DND-41 (cell line): Measurements from ENCODE around the gene NCOA5.

Source experiments
- ATAC-seq: fragments of 200-7000 bp; cut with Tn5 transposase; 3 replicates; pipeline ENCODE4 v1.9.1; 2021; ENCODE audit warnings: low read depth; ENCODE audit not compliant: insufficient read depth
- DNase-seq: peaks from one replicate; pipeline ENCODE4 v3.0.0-alpha.2; 2020
- H2AFZ ChIP-seq: 2 replicates; pipeline ENCODE4 v1.6.0; 2012; ENCODE audit warnings: low read depth, low read length
- H3K27ac ChIP-seq: 2 replicates; pipeline ENCODE4 v1.5.1; 2012; ENCODE audit warnings: low read length, inconsistent platforms
- H3K27me3 ChIP-seq: fragments of 200-600 bp; sonication (generic); 2 replicates; pipeline ENCODE4 v1.6.0; 2012; ENCODE audit warnings: low read length, mild to moderate bottlenecking, inconsistent platforms; ENCODE audit not compliant: insufficient read depth, poor library complexity
- H3K36me3 ChIP-seq: 2 replicates; pipeline ENCODE4 v1.5.1; 2012; ENCODE audit warnings: low read length, inconsistent platforms; ENCODE audit not compliant: insufficient read depth
- H3K4me1 ChIP-seq: 2 replicates; pipeline ENCODE4 v1.5.1; 2012; ENCODE audit warnings: mild to moderate bottlenecking, low read length; ENCODE audit not compliant: insufficient read depth
- H3K4me2 ChIP-seq: 2 replicates; pipeline ENCODE4 v1.6.0; 2012; ENCODE audit warnings: mild to moderate bottlenecking, moderate library complexity, low read length, inconsistent platforms; ENCODE audit not compliant: insufficient read depth
- H3K4me3 ChIP-seq, 2 experiments: fragments of 200-600 bp in 1 of 2; shearing (Covaris generic) in 1 of 2; 2 replicates each; pipeline ENCODE4 v1.5.1; 2012 to 2016; ENCODE audit warnings: inconsistent platforms in 2 of 2, low read length in 2 of 2, mild to moderate bottlenecking in 2 of 2, low read depth in 1 of 2, moderate library complexity in 1 of 2
- H3K79me2 ChIP-seq: 2 replicates; pipeline ENCODE4 v1.6.0; 2012; ENCODE audit warnings: low read length, inconsistent platforms; ENCODE audit not compliant: insufficient read depth
- H3K9ac ChIP-seq: 2 replicates; pipeline ENCODE4 v1.6.0; 2012; ENCODE audit warnings: low read depth, mild to moderate bottlenecking, inconsistent platforms, low read length, moderate library complexity
- H3K9me3 ChIP-seq: 2 replicates; pipeline ENCODE4 v1.5.1; 2012; ENCODE audit warnings: low read length, moderate library complexity, mild to moderate bottlenecking, inconsistent platforms; ENCODE audit not compliant: insufficient read depth, severe bottlenecking
- H4K20me1 ChIP-seq: 2 replicates; pipeline ENCODE4 v1.6.0; 2012; ENCODE audit warnings: low read length; ENCODE audit not compliant: insufficient read depth
- CTCF ChIP-seq: IDR thresholded peaks from 2 replicates; pipeline ENCODE4 v1.5.1; 2012; ENCODE audit warnings: borderline replicate concordance, low read length, moderate library complexity, mild to moderate bottlenecking; ENCODE audit not compliant: poor library complexity, severe bottlenecking; ENCODE audit errors: extremely low read depth
- EZH2 ChIP-seq: IDR thresholded peaks from 3 replicates; pipeline ENCODE4 v1.6.1; 2012; ENCODE audit warnings: borderline replicate concordance, low read depth, mild to moderate bottlenecking, moderate library complexity, low read length, inconsistent platforms; ENCODE audit not compliant: severe bottlenecking

The NCOA5 gene

GRCh38 chr20:46050444-46050843 lies 39.3 kb downstream of the NCOA5 start:
- H2AFZ ChIP-seq: no peak overlapping the region

DNA sequence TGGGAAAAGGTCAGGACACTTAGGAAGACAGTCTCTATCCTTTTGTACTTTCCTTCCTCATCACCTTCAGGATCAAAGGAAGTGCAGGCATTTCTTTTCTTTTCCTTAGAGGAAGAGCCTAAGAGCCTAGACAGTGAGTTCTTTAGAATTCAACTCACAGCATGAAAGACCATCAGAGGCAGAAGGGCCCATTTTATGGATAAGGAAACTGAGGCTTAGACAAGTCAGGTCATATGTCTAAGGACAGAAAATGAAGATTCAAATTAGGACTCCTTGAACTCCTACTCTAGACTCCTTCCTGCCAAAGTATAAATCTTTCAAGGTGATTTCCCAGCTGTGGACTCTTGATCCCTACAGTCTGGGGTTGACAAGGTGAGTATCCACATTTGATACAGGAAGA lies 39.9 kb downstream of the NCOA5 start:
- Histone ChIP-seq H3K4me1 (no peaks in the 10 kb centered on the region), H3K4me2 (no peak overlapping the region), H4K20me1 (peaks cover 42% of the 10 kb centered on the region), H2AFZ (no peak overlapping the region), H3K27me3 (no peaks in the 10 kb centered on the region), H3K9me3 (no peaks in the 10 kb centered on the region), H3K36me3 (no peaks in the 10 kb centered on the region), H3K79me2 (no peaks in the 10 kb centered on the region), H3K9ac (no peak overlapping the region), H3K27ac (no peak overlapping the region), H3K4me3 (no peak overlapping the region)
- ATAC-seq: no peak
- TF ChIP-seq CTCF: no peak
- no peak for TF ChIP-seq EZH2
- DNase-seq: no peak

More at GRCh38 chr20:46050444-46050843, 39.3 kb downstream of the NCOA5 start:
- Histone ChIP-seq H3K36me3 (no peaks in the 10 kb centered on the region), H3K27me3 (no peaks in the 10 kb centered on the region), H4K20me1 (peaks cover 42% of the 10 kb centered on the region), H3K79me2 (no peaks in the 10 kb centered on the region), H3K9me3 (no peaks in the 10 kb centered on the region), H3K4me2 (no peak overlapping the region), H3K9ac (no peak overlapping the region), H3K27ac (no peak overlapping the region), H3K4me1 (no peaks in the 10 kb centered on the region), H3K4me3 (no peak overlapping the region)
- ATAC-seq: no peak
- TF ChIP-seq CTCF (no peak), EZH2 (no peak)
- DNase-seq: no peak

- no peaks in the 10 kb centered on the region for H3K27me3 ChIP-seq
- H3K36me3 ChIP-seq: no peaks in the 10 kb centered on the region
- no peaks in the 10 kb centered on the region for H3K4me1 ChIP-seq
- H3K9ac ChIP-seq: no peak overlapping the region
- H3K9me3 ChIP-seq: no peaks in the 10 kb centered on the region
- H2AFZ ChIP-seq: no peak overlapping the region
- no peak overlapping the region for H3K4me3 ChIP-seq
- TF ChIP-seq EZH2: no peak
- TF ChIP-seq CTCF: no peak
- H3K27ac ChIP-seq: no peak overlapping the region
- H4K20me1 ChIP-seq: peaks cover 37% of the 10 kb centered on the region
- H3K4me2 ChIP-seq: no peak overlapping the region
- no peaks in the 10 kb centered on the region for H3K79me2 ChIP-seq
- ATAC-seq (no peak), DNase-seq (no peak)
Observed at GRCh38 chr20:46049190-46049589, 40.6 kb downstream of the NCOA5 start.

- Histone ChIP-seq H3K27ac (no peak overlapping the region), H2AFZ (no peak overlapping the region), H3K36me3 (no peaks in the 10 kb centered on the region), H3K4me2 (no peak overlapping the region), H3K79me2 (no peaks in the 10 kb centered on the region), H3K4me1 (no peaks in the 10 kb centered on the region), H3K9ac (no peak overlapping the region), H4K20me1 (peaks cover 39% of the 10 kb centered on the region), H3K27me3 (no peaks in the 10 kb centered on the region), H3K4me3 (no peak overlapping the region), H3K9me3 (no peaks in the 10 kb centered on the region)
- TF ChIP-seq EZH2 (no peak), CTCF (no peak)
- DNase-seq (no peak), ATAC-seq (no peak)
Observed at GRCh38 chr20:46047821-46048220, 41.9 kb downstream of the NCOA5 start.
